Esophagus muscularis mucosa (tissue), 4 donors: ENCODE data around the gene PCDHA9. TPM values are rescaled to one million over a fixed set of nuclear protein-coding genes. Genes with fewer than 3 reads are reported as not detected.

Source experiments
- DNase-seq: peaks from one replicate; pipeline ENCODE4 v3.0.0-alpha.2; 2017; ENCODE audit errors: extremely low spot score
- H3K27ac ChIP-seq, 4 donors: fragments of 200-600 bp; sonication (generic); replicated peaks in 1 of 4; 1 replicate in 3 of 4; 2 replicates in 1 of 4; pipeline ENCODE4 v1.5.1; 2016 to 2019; ENCODE audit warnings: mild to moderate bottlenecking in 1 of 4
- H3K27me3 ChIP-seq, 4 donors: fragments of 200-600 bp; sonication (generic); one replicate each; pipeline versions ENCODE4 v1.5.1 to v1.6.0; 2016 to 2019
- H3K36me3 ChIP-seq, 4 donors: fragments of 200-600 bp; sonication (generic); one replicate each; pipeline ENCODE4 v1.5.1; 2016 to 2019
- H3K4me1 ChIP-seq, 4 donors: fragments of 200-600 bp; sonication (generic); one replicate each; pipeline ENCODE4 v1.5.1; 2016 to 2019
- H3K4me3 ChIP-seq, 4 donors: fragments of 200-600 bp; sonication (generic); 1 replicate in 2 of 4; 2 replicates in 2 of 4; pipeline ENCODE4 v1.5.1; 2016 to 2019; ENCODE audit warnings: mild to moderate bottlenecking in 4 of 4, moderate library complexity in 1 of 4
- H3K9me3 ChIP-seq, 4 donors: fragments of 200-600 bp; sonication (generic); 1 replicate in 3 of 4; 2 replicates in 1 of 4; pipeline ENCODE4 v1.5.1; 2016 to 2019
- EP300 ChIP-seq: sonication (generic); formaldehyde crosslinking; IDR thresholded peaks from one replicate; pipeline ENCODE4 v1.6.1; 2017; ENCODE audit warnings: antibody characterized with exemption
- POLR2A ChIP-seq: fragments of 450-650 bp; IDR thresholded peaks from one replicate; pipeline ENCODE4 v1.6.1; 2017; ENCODE audit warnings: antibody characterized with exemption, moderate library complexity, mild to moderate bottlenecking, low read depth
- POLR2AphosphoS5 ChIP-seq, 2 donors: sonication (generic); formaldehyde crosslinking; IDR thresholded peaks; one replicate each; pipeline ENCODE4 v1.6.1; 2017; ENCODE audit warnings: antibody characterized with exemption in 2 of 2
- WGBS: methylation state at CpG from one replicate; pipeline ENCODE4 v1.1.5; 2018; 5-methylcytosine and 5-hydroxymethylcytosine counted together
- intact Hi-C: fragments of 100-400 bp; cut with DNase I; formaldehyde crosslinking; loops from one replicate; pipeline ENCODE4 v1.15.1; 2023
- total RNA-seq, 4 donors: library from RNA; depleted of rRNA; stranded (reverse); fragments of >200 nt; gene quantifications; one replicate each; pipeline versions ENCODE4 v1.1.0 to v1.2.1, GENCODE V29; 2016
- TF ChIP-seq, protein P1 (sequence below), 3 experiments: fragments of 200-600 bp in 2 of 3; fragments of 450-650 bp in 1 of 3; sonication (generic) in 2 of 3; IDR thresholded peaks; one replicate each; pipeline ENCODE4 v1.5.1; 2017 to 2019; ENCODE audit warnings: antibody characterized with exemption in 3 of 3, mild to moderate bottlenecking in 2 of 3, moderate library complexity in 1 of 3

Gene PCDHA9
- total RNA-seq, 4 donors from 2014 or later = under 0.01 to 0.42 (median 0.15) TPM

GRCh38 chr5:140883927-140884697, 35.9 kb downstream of the PCDHA9 start:
- Histone ChIP-seq H3K4me1 (peaks cover 0 to 14% (median 8%) of the 10 kb centered on the region in 4 donors), H3K4me3 (peak overlapping the region in 2 of 4 donors; percentile 3 to 17), H3K27ac (no peak overlapping the region), H3K36me3 (no peaks in the 10 kb centered on the region), H3K27me3 (peaks cover 0 to 33% (median 0%) of the 10 kb centered on the region in 4 donors), H3K9me3 (peaks cover 0 to 25% (median 7%) of the 10 kb centered on the region in 4 donors)
- DNase-seq = no peak
- intact Hi-C loops = loop anchor here (5.0 kb wide), 1 partner anchor 43 kb away; the partner anchor contains the start of gene PCDHAC1
- no peak for TF ChIP-seq EP300
- TF ChIP-seq POLR2A = no peak
- TF ChIP-seq, protein P1, sequence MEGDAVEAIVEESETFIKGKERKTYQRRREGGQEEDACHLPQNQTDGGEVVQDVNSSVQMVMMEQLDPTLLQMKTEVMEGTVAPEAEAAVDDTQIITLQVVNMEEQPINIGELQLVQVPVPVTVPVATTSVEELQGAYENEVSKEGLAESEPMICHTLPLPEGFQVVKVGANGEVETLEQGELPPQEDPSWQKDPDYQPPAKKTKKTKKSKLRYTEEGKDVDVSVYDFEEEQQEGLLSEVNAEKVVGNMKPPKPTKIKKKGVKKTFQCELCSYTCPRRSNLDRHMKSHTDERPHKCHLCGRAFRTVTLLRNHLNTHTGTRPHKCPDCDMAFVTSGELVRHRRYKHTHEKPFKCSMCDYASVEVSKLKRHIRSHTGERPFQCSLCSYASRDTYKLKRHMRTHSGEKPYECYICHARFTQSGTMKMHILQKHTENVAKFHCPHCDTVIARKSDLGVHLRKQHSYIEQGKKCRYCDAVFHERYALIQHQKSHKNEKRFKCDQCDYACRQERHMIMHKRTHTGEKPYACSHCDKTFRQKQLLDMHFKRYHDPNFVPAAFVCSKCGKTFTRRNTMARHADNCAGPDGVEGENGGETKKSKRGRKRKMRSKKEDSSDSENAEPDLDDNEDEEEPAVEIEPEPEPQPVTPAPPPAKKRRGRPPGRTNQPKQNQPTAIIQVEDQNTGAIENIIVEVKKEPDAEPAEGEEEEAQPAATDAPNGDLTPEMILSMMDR (IDR thresholded peaks at IDR 0.05) = no peak
- no peak for TF ChIP-seq POLR2AphosphoS5 (IDR thresholded peaks at IDR 0.05)
- WGBS = 38% methylated on average over 9 of the region's 79 CpGs

Other genes with a start within 250 kb of the PCDHA9 start
- gene CD14, start 215.2 kb upstream of the PCDHA9 start, total RNA-seq = 100 to 1,000 TPM in 1 of 4 donors, 10 to 100 TPM in 3; 34.9 to 125 (median 56.1) TPM
- 10 to 100 TPM; 14.0 to 41.4 (median 22.2) TPM for gene TMCO6, start 208.9 kb upstream of the PCDHA9 start, total RNA-seq
- 10 to 100 TPM; 52.3 to 63.3 (median 57.4) TPM for gene NDUFA2, start 200.8 kb upstream of the PCDHA9 start, total RNA-seq
- 100 to 1,000 TPM in 3 of 4 donors, 10 to 100 TPM in 1; 98.7 to 159 (median 148) TPM for gene IK, start 200.6 kb upstream of the PCDHA9 start, total RNA-seq
- 10 to 100 TPM; 17.7 to 23.8 (median 20.6) TPM for gene WDR55, start 183.5 kb upstream of the PCDHA9 start, total RNA-seq
- gene DND1, start 174.8 kb upstream of the PCDHA9 start, total RNA-seq = under 1 TPM in 3 of 4 donors, not detected in 1; 0.46 to 0.83 (median 0.66) TPM
- 10 to 100 TPM; 45.7 to 68.7 (median 59.9) TPM for gene HARS1, start 157.0 kb upstream of the PCDHA9 start, total RNA-seq
- gene HARS2, start 156.9 kb upstream of the PCDHA9 start, total RNA-seq = 10 to 100 TPM; 19.1 to 22.2 (median 19.2) TPM
- 10 to 100 TPM; 30.8 to 45.1 (median 38.0) TPM for gene ZMAT2, start 147.9 kb upstream of the PCDHA9 start, total RNA-seq
- gene PCDHA1, start 62.2 kb upstream of the PCDHA9 start, total RNA-seq = not detected
- gene PCDHA2, start 53.5 kb upstream of the PCDHA9 start, total RNA-seq = under 1 TPM in 3 of 4 donors, not detected in 1; 0.13 to 0.42 (median 0.34) TPM
- gene PCDHA3, start 47.3 kb upstream of the PCDHA9 start, total RNA-seq = 1 to 10 TPM in 3 of 4 donors, under 1 TPM in 1; 0.17 to 1.9 (median 1.2) TPM
- 1 to 10 TPM in 1 of 4 donors, under 1 TPM in 3; 0.45 to 1.1 (median 0.66) TPM for gene PCDHA4, start 41.3 kb upstream of the PCDHA9 start, total RNA-seq
- under 1 TPM; 0.17 to 0.69 (median 0.30) TPM for gene PCDHA5, start 26.8 kb upstream of the PCDHA9 start, total RNA-seq
- gene PCDHA6, start 20.4 kb upstream of the PCDHA9 start, total RNA-seq = under 1 TPM; 0.33 to 0.97 (median 0.76) TPM
- 1 to 10 TPM in 1 of 4 donors, under 1 TPM in 3; 0.17 to 1.0 (median 0.37) TPM for gene PCDHA7, start 14.1 kb upstream of the PCDHA9 start, total RNA-seq
- gene PCDHA8, start 7.2 kb upstream of the PCDHA9 start, total RNA-seq = under 1 TPM in 2 of 4 donors, not detected in 2; 0.29 to 0.83 TPM
- 1 to 10 TPM in 2 of 4 donors, under 1 TPM in 2; 0.33 to 1.6 (median 1.0) TPM for gene PCDHA10, start 7.5 kb downstream of the PCDHA9 start, total RNA-seq
- gene PCDHA11, start 20.6 kb downstream of the PCDHA9 start, total RNA-seq = under 1 TPM; 0.17 to 0.69 (median 0.34) TPM
- 1 to 10 TPM in 3 of 4 donors, under 1 TPM in 1; 0.66 to 4.8 (median 2.5) TPM for gene PCDHA12, start 26.9 kb downstream of the PCDHA9 start, total RNA-seq
- 1 to 10 TPM in 1 of 4 donors, under 1 TPM in 3; 0.39 to 2.1 (median 0.76) TPM for gene PCDHA13, start 33.7 kb downstream of the PCDHA9 start, total RNA-seq
- 1 to 10 TPM; 1.7 to 5.4 (median 4.4) TPM for gene PCDHAC1, start 77.9 kb downstream of the PCDHA9 start, total RNA-seq
- gene PCDHAC2, start 118.1 kb downstream of the PCDHA9 start, total RNA-seq = 10 to 100 TPM in 3 of 4 donors, 1 to 10 TPM in 1; 8.8 to 26.6 (median 18.0) TPM
- gene PCDHB1, start 203.0 kb downstream of the PCDHA9 start, total RNA-seq = not detected
- 1 to 10 TPM; 2.1 to 3.2 (median 2.8) TPM for gene PCDHB2, start 246.2 kb downstream of the PCDHA9 start, total RNA-seq